T-helper 2 cell treated with Interferon-gamma antibody and Interleukin-4, amounts not matched to agents 100 ng/mL and 5 ng/mL, for 36 hours (primary cell): ENCODE measurements around the gene ZFP69. TPM values are rescaled to one million over a fixed set of nuclear protein-coding genes. Genes with fewer than 3 reads are reported as not detected.

Experiments used
- intact Hi-C: fragments of 100-400 bp; cut with micrococcal nuclease; formaldehyde crosslinking; loops from one replicate; pipeline ENCODE4 v1.15.1; 2023
- total RNA-seq: library from RNA; stranded (reverse); gene quantifications from 2 replicates; pipeline ENCODE4 v1.2.3, GENCODE V29; 2022

The ZFP69 gene
- total RNA-seq, 1 donor from 2014 or later, result 4.7 TPM

GRCh38 chr1:40507973-40508372 is 30.9 kb downstream of the ZFP69 start:
- intact Hi-C loops, result loop anchor here (1.0 to 2.0 kb wide), 4 partner anchors 23 to 183 kb away; partner anchors contain the start of genes NFYC, ZFP69, ZFP69B and ZNF684

GRCh38 chr1:40508375-40509341 is 31.6 kb downstream of the ZFP69 start, which contains the start of gene EXO5:
Gene EXO5, plus strand, starts transcription at chr1:40508767. Its CDS starts 5,778 bp downstream, at chr1:40514545.
- intact Hi-C loops, result loop anchor here (1.0 to 2.0 kb wide), 4 partner anchors 23 to 183 kb away; partner anchors contain the start of genes NFYC, ZFP69, ZFP69B and ZNF684

- intact Hi-C loops, result no loop called here
Measured at GRCh38 chr1:40519517-40519916, 42.4 kb downstream of the ZFP69 start.

- intact Hi-C loops, result loop anchor here (1.0 to 5.0 kb wide), 7 partner anchors 23 to 369 kb away; partner anchors contain the start of genes EXO5, NFYC, RIMS3 and RLF
Measured at GRCh38 chr1:40530735-40531380, 53.8 kb downstream of the ZFP69 start.

GRCh38 chr1:40531381-40532061 is 54.4 kb downstream of the ZFP69 start, which contains the start of gene ZNF684:
Gene ZNF684, plus strand, starts transcription at chr1:40531637. Its CDS starts 1,530 bp downstream, at chr1:40533167.
- intact Hi-C loops, result loop anchor here (1.0 to 5.0 kb wide), 7 partner anchors 23 to 369 kb away; partner anchors contain the start of genes EXO5, NFYC, RIMS3 and RLF

GRCh38 chr1:40532062-40532389 is 54.9 kb downstream of the ZFP69 start:
- intact Hi-C loops, result loop anchor here (5.0 kb wide), 2 partner anchors 135 to 370 kb away; partner anchors contain the start of genes RIMS3 and RLF

- intact Hi-C loops, result loop anchor here (5.0 kb wide), 2 partner anchors 134 to 371 kb away; partner anchors contain the start of genes RIMS3 and RLF
Measured at GRCh38 chr1:40532844-40533424, 55.8 kb downstream of the ZFP69 start.

GRCh38 chr1:40534589-40534988 is 57.5 kb downstream of the ZFP69 start:
- intact Hi-C loops, result loop anchor here (5.0 kb wide), 2 partner anchors 133 to 372 kb away; partner anchors contain the start of genes RIMS3 and RLF

- intact Hi-C loops, result no loop called here
Measured at GRCh38 chr1:40535732-40536131, 58.6 kb downstream of the ZFP69 start.

GRCh38 chr1:40539338-40539737 is 62.2 kb downstream of the ZFP69 start:
- intact Hi-C loops, result no loop called here

Other genes starting within 250 kb of the ZFP69 start
- gene TMCO2, start 229.4 kb upstream of the ZFP69 start, total RNA-seq, result 0.32 TPM in 1 of 2 replicates, not detected in the other
- gene ZMPSTE24, start 219.1 kb upstream of the ZFP69 start, total RNA-seq, result 33.6 and 33.9 TPM in 2 replicates
- 8.9 and 9.9 TPM in 2 replicates for gene COL9A2, start 160.0 kb upstream of the ZFP69 start, total RNA-seq
- gene SMAP2, start 103.6 kb upstream of the ZFP69 start, total RNA-seq, result 107 and 112 TPM in 2 replicates
- gene ZFP69B, start 26.8 kb upstream of the ZFP69 start, total RNA-seq, result 2.8 and 3.5 TPM in 2 replicates
- gene EXO5, start 31.5 kb downstream of the ZFP69 start, total RNA-seq, result 14.0 and 17.9 TPM in 2 replicates
- gene ZNF684, start 54.3 kb downstream of the ZFP69 start, total RNA-seq, result 5.6 and 6.3 TPM in 2 replicates
- gene RIMS3, start 188.4 kb downstream of the ZFP69 start, total RNA-seq, result 2.5 TPM in 2 replicates
- gene NFYC, start 214.4 kb downstream of the ZFP69 start, total RNA-seq, result 83.4 and 86.8 TPM in 2 replicates